SIG-M5 (cell line): ENCODE data around the gene TEX22.

Source experiments
- DNase-seq: peaks from one replicate; lab custom pipeline; 2025; lab: John Stamatoyannopoulos, UW

TEX22 gene

GRCh38 chr14:105384605-105385321 is 13.6 kb upstream of the TEX22 start:
- no peak for DNase-seq

- no peak for DNase-seq
These were observed 13.1 kb upstream of the TEX22 start for GRCh38 chr14:105385322-105385637.

- no peak for DNase-seq
These were observed 12.5 kb upstream of the TEX22 start for GRCh38 chr14:105385698-105386365.

GRCh38 chr14:105386581-105387529 is 11.5 kb upstream of the TEX22 start:
- DNase-seq = no peak

- DNase-seq = no peak
These were observed 10.8 kb upstream of the TEX22 start for GRCh38 chr14:105387530-105387922.

GRCh38 chr14:105388110-105388951 is 10.0 kb upstream of the TEX22 start:
- DNase-seq = no peak

GRCh38 chr14:105388976-105389375 is 9.4 kb upstream of the TEX22 start:
- DNase-seq = no peak

GRCh38 chr14:105389534-105389933 is 8.8 kb upstream of the TEX22 start:
- no peak for DNase-seq

- no peak for DNase-seq
These were observed 8.1 kb upstream of the TEX22 start for GRCh38 chr14:105389976-105390848.

- DNase-seq = no peak
These were observed 7.4 kb upstream of the TEX22 start for GRCh38 chr14:105390849-105391500.

- DNase-seq = no peak
These were observed 6.8 kb upstream of the TEX22 start for GRCh38 chr14:105391541-105391940.

- DNase-seq = no peak
These were observed 5.9 kb upstream of the TEX22 start for GRCh38 chr14:105392131-105393090.

- DNase-seq = no peak
These were observed 5.2 kb upstream of the TEX22 start for GRCh38 chr14:105393151-105393550.

GRCh38 chr14:105394714-105395537 is 3.4 kb upstream of the TEX22 start:
- no peak for DNase-seq

GRCh38 chr14:105395538-105395854 is 2.8 kb upstream of the TEX22 start:
- DNase-seq = no peak

- DNase-seq = no peak
These were observed 897 bp upstream of the TEX22 start for GRCh38 chr14:105397350-105397931.

GRCh38 chr14:105398726-105399465 is 558 bp downstream of the TEX22 start:
- DNase-seq = no peak

- DNase-seq = no peak
These were observed 1.1 kb downstream of the TEX22 start for GRCh38 chr14:105399466-105399775.
